HFFc6 (cell line): ENCODE results near the gene LRGUK. TPM values are rescaled to one million over a fixed set of nuclear protein-coding genes. Genes with fewer than 3 reads are reported as not detected.

ENCODE experiments used
- total RNA-seq, 6 experiments: library from RNA; stranded (reverse); fragmentation: NEBNext Ultra II Directional; extraction: Animal tissue kit (Norgen Biotek cat#: 25700); gene quantifications; 2 replicates in 1 of 6; 3 replicates in 5 of 6; pipeline ENCODE4 v1.2.3, GENCODE V29; 2021

The LRGUK gene
- total RNA-seq, 6 experiments from 2014 or later, result 0.07 to 0.32 (median 0.10) TPM; not detected in 3

Other genes with a start within 250 kb of the LRGUK start
- gene SLC35B4, start 189.6 kb downstream of the LRGUK start, total RNA-seq, result 10 to 100 TPM; 21.0 to 32.3 (median 29.4) TPM